H1 (cell line): ENCODE measurements around the gene GRID1. TPM values are rescaled to one million over a fixed set of nuclear protein-coding genes. Genes with fewer than 3 reads are reported as not detected.

ENCODE experiments used
- POU5F1 ChIP-seq: IDR thresholded peaks from 2 replicates; pipeline ENCODE4 v1.6.1; 2011; ENCODE audit warnings: low read depth, mild to moderate bottlenecking, low read length, moderate library complexity
- polyA plus RNA-seq, 7 experiments: library from polyadenylated mRNA; depleted of rRNA in 3 of 7; stranded (reverse) in 5 of 7; unstranded in 2 of 7; fragments of >200 nt in 5 of 7; fragments of 200-250 nt in 2 of 7; gene quantifications; 1 replicate in 5 of 7; 2 replicates in 1 of 7; 4 replicates in 1 of 7; pipeline versions ENCODE4 v1.2.1 to v1.2.3, GENCODE V29; 2011 to 2013; ENCODE audit warnings: missing spikeins in 2 of 7, mixed read lengths in 2 of 7
- total RNA-seq: library from RNA; stranded (reverse); fragmentation: NEBNext Ultra II Directional; extraction: Animal tissue kit (Norgen Biotek cat#: 25700); gene quantifications from 2 replicates; pipeline ENCODE4 v1.2.1, GENCODE V29; 2021

The GRID1 gene
- total and polyA plus RNA-seq, 2 of the 8 experiments (the other 6 are each of a cell fraction or from before 2014, with no cell fraction given) = 0.22 to 0.30 TPM

- no peak for TF ChIP-seq POU5F1
These were observed 116.8 kb downstream of the GRID1 start (continued) for GRCh38 chr10:86249794-86250193.
